HEK293 (cell line): ENCODE data around the gene CDH12.

Source experiments
- CTCF ChIP-seq: fragments of 450-650 bp; formaldehyde crosslinking; IDR thresholded peaks from 2 replicates; pipeline ENCODE4 v1.5.1; 2016; ENCODE audit warnings: missing biosample characterization, missing genetic modification characterization
- HOXA7 ChIP-seq: sonication (generic); formaldehyde crosslinking; IDR thresholded peaks from 2 replicates; pipeline ENCODE4 v1.8.1; 2022; ENCODE audit warnings: missing genetic modification reagents, borderline replicate concordance
- ZNF239 ChIP-seq: fragments of 450-650 bp; formaldehyde crosslinking; IDR thresholded peaks from 2 replicates; pipeline ENCODE4 v1.5.1; 2016; ENCODE audit warnings: missing biosample characterization, missing genetic modification characterization
- ZNF302 ChIP-seq: fragments of 450-650 bp; formaldehyde crosslinking; IDR thresholded peaks from 2 replicates; pipeline ENCODE4 v1.5.1; 2016; ENCODE audit warnings: missing biosample characterization, missing genetic modification characterization, low read depth
- ZNF660 ChIP-seq: fragments of 450-650 bp; IDR thresholded peaks from 2 replicates; pipeline ENCODE4 v1.5.1; 2018; ENCODE audit warnings: missing biosample characterization, mild to moderate bottlenecking, missing genetic modification characterization
- ZNF677 ChIP-seq: fragments of 450-650 bp; IDR thresholded peaks from 2 replicates; pipeline ENCODE4 v1.5.0; 2018; ENCODE audit warnings: missing biosample characterization, mild to moderate bottlenecking, missing genetic modification characterization, moderate library complexity
- ZNF768 ChIP-seq: fragments of 450-650 bp; formaldehyde crosslinking; IDR thresholded peaks from 2 replicates; pipeline ENCODE4 v1.5.1; 2018; ENCODE audit warnings: missing biosample characterization, mild to moderate bottlenecking, missing genetic modification characterization

- no peak for TF ChIP-seq ZNF677
- no peak for TF ChIP-seq CTCF (tag by site-specific recombination)
- no peak for TF ChIP-seq ZNF239 (tag by site-specific recombination)
- TF ChIP-seq ZNF302 (tag by site-specific recombination) = no peak
- TF ChIP-seq HOXA7 (CRISPR knock-in tag) = no peak
- no peak for TF ChIP-seq ZNF660 (tag by site-specific recombination)
- no peak for TF ChIP-seq ZNF768 (tag by site-specific recombination)
These were observed 1078.9 kb downstream of the CDH12 start for GRCh38 chr5:21774281-21774680.
